Measurements from ENCODE around the gene STXBP4. TPM values are rescaled to one million over a fixed set of nuclear protein-coding genes. Genes with fewer than 3 reads are reported as not detected.

The STXBP4 gene
- polyA plus RNA-seq, 3 donors: 14.1 to 19.1 (median 19.1) TPM

DNA sequence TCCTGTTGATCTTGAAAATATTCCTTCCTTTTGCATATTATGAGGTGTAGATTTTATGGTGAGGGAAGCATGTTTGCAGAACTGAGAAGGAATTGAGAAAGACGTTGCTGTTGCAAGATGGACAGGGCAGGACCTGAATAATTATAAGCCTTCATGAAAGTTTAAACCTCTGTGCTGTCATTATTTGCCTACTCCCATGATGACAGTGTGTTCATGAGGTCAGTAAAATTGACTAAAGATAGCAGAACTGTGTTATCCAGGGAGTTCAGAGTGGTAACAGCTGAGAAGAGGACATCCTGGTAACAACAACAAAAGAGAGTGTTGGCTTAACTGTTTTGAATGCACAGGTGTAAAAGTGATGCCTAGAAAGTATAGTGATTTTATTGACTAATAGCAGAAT is 250.9 kb downstream of the STXBP4 start:
- no peak for DNase-seq

GRCh38 chr17:55219934-55220333 is 251.4 kb downstream of the STXBP4 start:
- DNase-seq: no peak

Other genes with a start within 250 kb of the STXBP4 start
- gene TOM1L1, start 67.9 kb upstream of the STXBP4 start, polyA plus RNA-seq (ENCODE audit: insufficient read length in 3 of 3): 100 to 1,000 TPM in 1 of 3 donors, 10 to 100 TPM in 2; 78.6 to 129 (median 97.5) TPM
- 100 to 1,000 TPM in 2 of 3 donors, 10 to 100 TPM in 1; 74.6 to 112 (median 112) TPM for gene COX11, start 111 bp upstream of the STXBP4 start, polyA plus RNA-seq (ENCODE audit: insufficient read length in 3 of 3)

Measured in renal pelvis (tissue), 4 donors.